Stomach smooth muscle (tissue), 2 donors: ENCODE data around the gene BTRC.

Experiments
- H3K27ac ChIP-seq: one replicate; pipeline ENCODE4 v1.7.0; 2013; ENCODE audit warnings: mild to moderate bottlenecking, low read length, inconsistent platforms
- H3K27me3 ChIP-seq, 2 donors: one replicate each; pipeline ENCODE4 v1.7.0; 2013; ENCODE audit warnings: low read length in 2 of 2; ENCODE audit not compliant: insufficient read depth in 2 of 2, control insufficient read depth in 1 of 2
- H3K36me3 ChIP-seq, 2 donors: one replicate each; pipeline ENCODE4 v1.7.0; 2013; ENCODE audit warnings: low read length in 2 of 2; ENCODE audit not compliant: control insufficient read depth in 2 of 2, insufficient read depth in 2 of 2
- H3K4me1 ChIP-seq: one replicate; pipeline ENCODE4 v1.7.0; 2013; ENCODE audit warnings: low read length; ENCODE audit not compliant: control insufficient read depth, insufficient read depth
- H3K4me3 ChIP-seq, 2 donors: one replicate each; pipeline ENCODE4 v1.7.0; 2013; ENCODE audit warnings: low read length in 2 of 2
- H3K9ac ChIP-seq, 2 donors: one replicate each; pipeline ENCODE4 v1.7.0; 2013; ENCODE audit warnings: low read length in 2 of 2, mild to moderate bottlenecking in 1 of 2
- H3K9me3 ChIP-seq, 2 donors: one replicate each; pipeline ENCODE4 v1.7.0; 2013; ENCODE audit warnings: low read length in 2 of 2; ENCODE audit not compliant: control insufficient read depth in 2 of 2
- donor health status: healthy.
- donor health status: Pancreatic carcinoma.

The BTRC gene

DNA sequence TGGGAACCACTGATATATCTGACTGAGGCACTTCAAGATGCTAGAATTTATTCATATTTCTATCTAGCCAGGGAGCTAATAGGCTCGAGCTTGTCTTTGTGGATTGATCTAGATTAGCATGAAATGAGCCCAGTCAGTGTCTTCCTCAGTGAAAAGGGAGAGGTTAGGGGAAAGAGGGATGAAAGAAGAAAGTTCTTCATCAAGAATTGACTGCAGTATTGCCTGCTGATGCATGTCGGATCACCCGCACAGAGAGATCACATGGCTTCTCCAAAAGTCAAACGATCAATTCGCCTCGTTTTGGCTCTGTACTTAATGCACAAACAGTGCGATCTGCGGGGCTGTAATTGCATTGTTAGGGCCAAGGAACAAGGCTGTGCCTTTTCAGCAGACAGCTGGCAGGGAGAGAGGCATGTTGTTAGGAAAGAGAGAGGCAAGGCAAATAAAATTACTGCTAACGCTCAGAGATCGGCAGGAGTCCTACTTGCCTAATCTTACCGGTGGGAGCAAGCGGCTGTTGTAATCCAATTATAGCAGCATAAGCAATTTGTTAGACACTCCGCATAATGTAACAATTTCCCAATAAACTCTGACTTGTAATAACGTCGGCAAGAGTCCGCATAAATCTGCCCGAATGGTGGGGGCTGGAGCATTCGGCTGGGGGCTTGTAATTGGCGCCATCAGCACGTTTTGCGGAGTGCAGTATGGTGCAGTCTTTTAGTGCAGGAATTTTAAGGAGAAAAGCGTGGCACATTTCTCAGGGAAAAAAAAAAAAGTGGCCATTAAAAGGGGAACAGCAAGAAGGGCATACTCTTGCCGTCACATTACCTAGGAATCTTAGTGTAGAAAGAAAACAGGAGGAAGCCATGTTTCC, 132.0 kb downstream of the BTRC start:
- no peak overlapping the region for H3K4me3 ChIP-seq

DNA sequence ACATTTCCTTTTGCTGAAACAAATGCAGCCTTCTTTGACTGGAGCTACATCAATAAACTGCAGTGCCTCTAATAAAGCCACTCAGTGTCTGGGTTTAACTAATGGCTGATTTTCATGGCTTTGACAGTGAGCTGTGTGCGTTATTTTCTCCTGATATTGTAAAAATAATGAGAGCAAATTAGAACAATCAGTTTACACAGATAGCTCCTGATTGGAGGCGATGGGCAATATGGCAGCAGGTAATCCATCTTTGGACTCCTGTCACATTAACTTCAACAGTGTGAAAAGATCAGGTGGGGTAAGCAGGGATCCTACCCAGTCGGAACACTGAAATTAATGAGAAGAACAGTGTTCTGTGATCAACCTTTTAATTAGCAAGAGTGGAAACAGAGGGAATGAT, 133.4 kb downstream of the BTRC start:
- Histone ChIP-seq H3K4me1 (no peaks in the 10 kb centered on the region), H3K27me3 (no peaks in the 10 kb centered on the region), H3K36me3 (no peaks in the 10 kb centered on the region), H3K9ac (no peak overlapping the region), H3K4me3 (no peak overlapping the region), H3K27ac (no peak overlapping the region), H3K9me3 (no peaks in the 10 kb centered on the region)

More for the DNA sequence above, 132.0 kb downstream of the BTRC start:
- Histone ChIP-seq H3K36me3 (no peaks in the 10 kb centered on the region), H3K9me3 (no peaks in the 10 kb centered on the region), H3K4me1 (no peaks in the 10 kb centered on the region), H3K27ac (no peak overlapping the region), H3K9ac (no peak overlapping the region), H3K27me3 (no peaks in the 10 kb centered on the region)

DNA sequence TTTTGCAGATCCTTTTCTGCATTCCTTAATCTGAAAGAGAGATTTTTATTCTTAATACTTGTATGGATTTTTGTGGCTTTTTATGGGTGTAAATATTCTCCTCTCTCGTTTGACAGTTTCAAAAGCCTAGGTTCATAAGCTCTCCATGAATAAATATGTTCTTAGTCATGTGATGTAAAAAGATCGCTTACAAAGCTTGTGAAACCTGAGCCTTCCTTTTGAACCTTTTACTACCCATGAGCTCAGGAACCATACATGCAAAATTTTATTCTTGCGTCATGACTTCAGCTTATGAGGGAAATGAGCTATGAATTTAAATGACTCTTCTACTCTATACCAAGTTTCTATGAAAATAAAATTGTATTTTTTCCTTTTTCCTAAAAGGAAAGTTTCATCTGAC, 135.4 kb downstream of the BTRC start:
- H3K4me1 ChIP-seq, result no peaks in the 10 kb centered on the region
- H3K27ac ChIP-seq, result no peak overlapping the region
- H3K9me3 ChIP-seq, result no peaks in the 10 kb centered on the region
- H3K9ac ChIP-seq, result no peak overlapping the region
- H3K27me3 ChIP-seq, result no peaks in the 10 kb centered on the region
- H3K4me3 ChIP-seq, result no peak overlapping the region
- no peaks in the 10 kb centered on the region for H3K36me3 ChIP-seq

DNA sequence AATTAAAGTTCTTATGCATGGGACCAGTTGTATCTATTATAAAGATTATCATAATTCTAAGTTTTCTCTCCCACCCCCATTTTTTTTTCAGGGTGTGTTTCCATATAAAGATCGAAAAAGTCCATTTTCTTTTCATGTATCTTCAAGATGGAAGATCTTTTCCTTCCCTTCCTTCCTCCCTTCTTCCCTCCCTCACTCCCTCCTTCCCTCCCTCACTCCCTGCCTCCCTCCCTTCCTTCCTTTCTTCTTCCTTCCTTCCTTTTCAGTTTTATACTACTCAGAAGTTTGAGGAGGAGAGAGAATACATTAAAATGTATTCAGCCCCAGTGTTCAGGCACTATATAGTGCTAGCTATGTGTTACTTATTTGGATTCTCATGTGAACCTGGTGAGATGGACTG, 136.1 kb downstream of the BTRC start:
- no peak overlapping the region for H3K4me3 ChIP-seq

GRCh38 chr10:101492205-101492604, 138.2 kb downstream of the BTRC start:
- Histone ChIP-seq H3K9ac (no peak overlapping the region), H3K4me3 (no peak overlapping the region), H3K27ac (no peak overlapping the region), H3K27me3 (no peaks in the 10 kb centered on the region), H3K9me3 (no peaks in the 10 kb centered on the region), H3K36me3 (no peaks in the 10 kb centered on the region), H3K4me1 (no peaks in the 10 kb centered on the region)

More for the DNA sequence above, 136.1 kb downstream of the BTRC start:
- Histone ChIP-seq H3K4me1 (no peaks in the 10 kb centered on the region), H3K27ac (no peak overlapping the region), H3K9me3 (no peaks in the 10 kb centered on the region), H3K9ac (no peak overlapping the region), H3K27me3 (no peaks in the 10 kb centered on the region), H3K36me3 (no peaks in the 10 kb centered on the region)

- H3K27me3 ChIP-seq, result no peaks in the 10 kb centered on the region
- no peaks in the 10 kb centered on the region for H3K36me3 ChIP-seq
- H3K4me3 ChIP-seq, result no peak overlapping the region
- no peaks in the 10 kb centered on the region for H3K4me1 ChIP-seq
- H3K9ac ChIP-seq, result no peak overlapping the region
- H3K27ac ChIP-seq, result no peak overlapping the region
- H3K9me3 ChIP-seq, result no peaks in the 10 kb centered on the region
Measured at GRCh38 chr10:101492814-101493213, 138.8 kb downstream of the BTRC start.

DNA sequence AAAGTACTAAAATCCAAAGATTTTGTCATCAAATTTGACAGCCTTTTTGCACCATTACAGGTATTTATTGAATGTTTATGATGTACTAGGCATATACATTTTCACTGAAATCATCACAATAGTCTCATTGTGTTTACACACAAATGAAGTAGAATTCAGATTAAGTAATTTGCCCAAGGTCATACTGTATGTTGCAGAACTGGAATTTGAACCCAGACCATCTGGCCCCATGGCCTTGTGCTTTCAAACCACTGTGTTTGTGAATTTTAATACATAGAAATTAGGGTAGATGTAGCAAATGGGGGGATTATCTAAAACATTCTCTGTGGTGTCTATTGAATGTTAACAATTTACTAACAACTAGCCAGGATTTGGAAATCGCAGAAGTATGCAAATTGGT, 139.3 kb downstream of the BTRC start:
- no peaks in the 10 kb centered on the region for H3K9me3 ChIP-seq
- H3K4me3 ChIP-seq, result no peak overlapping the region
- H3K27ac ChIP-seq, result no peak overlapping the region
- no peaks in the 10 kb centered on the region for H3K4me1 ChIP-seq
- no peaks in the 10 kb centered on the region for H3K27me3 ChIP-seq
- H3K9ac ChIP-seq, result no peak overlapping the region
- no peaks in the 10 kb centered on the region for H3K36me3 ChIP-seq

GRCh38 chr10:101493782-101494281, 139.9 kb downstream of the BTRC start:
- Histone ChIP-seq H3K27ac (no peak overlapping the region), H3K27me3 (no peaks in the 10 kb centered on the region), H3K36me3 (no peaks in the 10 kb centered on the region), H3K9me3 (no peaks in the 10 kb centered on the region), H3K4me1 (no peaks in the 10 kb centered on the region), H3K4me3 (no peak overlapping the region), H3K9ac (no peak overlapping the region)

DNA sequence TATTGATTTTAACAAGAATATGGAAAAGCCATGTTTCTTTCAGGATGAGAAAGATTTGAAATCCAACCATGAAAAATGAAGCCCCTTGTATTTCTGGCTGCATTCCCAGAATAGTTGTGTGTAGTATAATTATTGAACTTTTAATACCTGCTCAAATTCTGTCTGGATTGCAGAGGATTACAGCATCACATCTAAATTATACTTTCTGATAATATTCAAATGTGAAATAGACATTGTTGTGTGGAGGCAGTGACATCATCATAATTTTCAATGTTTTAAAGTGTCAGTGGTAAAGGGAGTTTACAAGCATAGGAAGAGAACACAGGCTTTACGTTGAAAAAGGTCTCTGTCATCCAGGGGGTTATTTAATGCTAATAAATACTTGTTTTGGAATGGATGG, 140.7 kb downstream of the BTRC start:
- H3K27me3 ChIP-seq, result no peaks in the 10 kb centered on the region
- no peak overlapping the region for H3K9ac ChIP-seq
- H3K36me3 ChIP-seq, result no peaks in the 10 kb centered on the region
- no peaks in the 10 kb centered on the region for H3K9me3 ChIP-seq
- no peaks in the 10 kb centered on the region for H3K4me1 ChIP-seq
- H3K4me3 ChIP-seq, result no peak overlapping the region
- H3K27ac ChIP-seq, result no peak overlapping the region

- no peak overlapping the region for H3K27ac ChIP-seq
- H3K9me3 ChIP-seq, result no peaks in the 10 kb centered on the region
- H3K4me1 ChIP-seq, result no peaks in the 10 kb centered on the region
- H3K36me3 ChIP-seq, result no peaks in the 10 kb centered on the region
- H3K4me3 ChIP-seq, result no peak overlapping the region
- no peak overlapping the region for H3K9ac ChIP-seq
- no peaks in the 10 kb centered on the region for H3K27me3 ChIP-seq
Measured at GRCh38 chr10:101495324-101495925, 141.5 kb downstream of the BTRC start.

- Histone ChIP-seq H3K4me1 (no peaks in the 10 kb centered on the region), H3K9me3 (no peaks in the 10 kb centered on the region), H3K27me3 (no peaks in the 10 kb centered on the region), H3K9ac (no peak overlapping the region), H3K4me3 (no peak overlapping the region), H3K27ac (no peak overlapping the region), H3K36me3 (no peaks in the 10 kb centered on the region)
Measured at GRCh38 chr10:101504438-101504837, 150.5 kb downstream of the BTRC start.
